HG03575 (cell line): ENCODE results near the gene PIK3CB.
A peak's percentile ranks its signal among the peaks of the same experiment; 100 is the strongest.
"Not testable (repeated sequence)": the region's sequence is repeated elsewhere in the genome, so short reads cannot be mapped to it uniquely, and the experiment has no call there.

Experiments
- ATAC-seq: cut with Tn5 transposase; IDR thresholded peaks from one replicate; pipeline ENCODE4 v1.9.1; 2021; ENCODE audit not compliant: unreplicated experiment, insufficient number of reproducible peaks, low FRiP score; ENCODE audit errors: extremely low read depth

PIK3CB gene

DNA sequence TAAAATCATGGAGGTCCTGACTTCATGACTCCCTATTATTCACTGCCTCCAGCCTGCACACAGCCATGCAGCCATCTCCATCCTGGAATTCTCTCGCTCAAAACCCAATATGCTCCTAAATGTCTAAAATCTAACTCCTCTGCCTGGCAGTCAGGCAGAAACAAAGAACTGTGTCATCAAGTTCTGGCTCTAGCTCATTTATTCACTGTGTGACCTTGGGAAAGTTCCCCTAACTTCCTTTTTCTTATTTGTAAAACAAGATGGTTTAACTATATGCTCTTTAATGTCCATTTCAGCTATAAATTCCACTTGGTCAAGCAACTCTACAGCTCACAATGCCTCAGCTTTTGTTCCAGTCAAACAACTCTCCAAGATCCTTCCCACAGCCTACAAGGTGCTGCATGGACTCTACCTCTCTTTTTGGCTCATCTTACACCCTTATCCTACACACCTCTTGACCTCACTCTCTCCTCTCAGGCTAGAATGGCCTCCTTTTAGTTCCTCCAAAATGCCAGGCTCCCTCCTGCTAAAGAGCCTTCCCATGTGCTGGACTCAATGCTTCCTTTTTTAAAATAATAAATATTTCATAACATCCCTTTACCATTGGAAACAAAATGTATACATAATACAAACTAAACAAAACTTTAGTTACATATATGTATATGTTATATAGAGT is 16.4 kb downstream of the PIK3CB start:
- no peak for ATAC-seq

DNA sequence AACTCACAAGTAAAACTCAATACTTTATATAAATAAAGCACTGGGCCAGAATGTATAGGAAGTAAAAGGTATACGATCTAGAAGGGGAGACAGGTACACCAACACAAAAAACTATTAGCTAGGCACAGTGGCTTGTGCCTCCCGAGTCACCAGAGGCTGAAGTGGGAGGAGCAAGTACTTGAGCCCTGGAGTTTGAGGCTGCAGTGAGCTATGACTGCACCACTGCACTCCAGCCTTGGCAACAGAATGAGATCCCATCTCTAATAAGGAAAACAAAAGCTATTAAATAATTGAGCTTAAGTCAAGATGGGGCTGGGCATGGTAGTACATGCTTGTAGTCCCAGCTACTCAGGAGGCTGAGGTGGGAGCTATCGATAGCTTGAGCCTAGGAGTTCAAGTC is 17.0 kb downstream of the PIK3CB start:
- ATAC-seq: no peak

DNA sequence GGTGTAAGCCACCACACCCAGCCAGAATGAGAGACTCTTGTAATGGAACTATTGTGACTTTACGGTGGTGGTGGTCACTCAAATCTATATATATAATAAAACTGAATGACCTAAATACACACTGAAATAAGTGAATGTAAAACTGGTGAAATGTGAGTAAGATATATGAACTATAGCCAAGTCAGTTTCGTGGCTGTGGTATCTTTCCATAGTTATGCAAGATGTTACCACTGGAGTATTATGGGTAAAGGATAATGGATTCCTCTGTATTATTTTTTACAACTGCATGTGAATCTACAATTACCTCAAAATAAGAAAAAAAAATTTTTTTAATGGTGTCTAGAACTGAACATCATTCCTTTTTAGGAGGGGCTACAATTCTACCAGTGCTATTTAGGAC is 21.9 kb downstream of the PIK3CB start:
- no peak for ATAC-seq

DNA sequence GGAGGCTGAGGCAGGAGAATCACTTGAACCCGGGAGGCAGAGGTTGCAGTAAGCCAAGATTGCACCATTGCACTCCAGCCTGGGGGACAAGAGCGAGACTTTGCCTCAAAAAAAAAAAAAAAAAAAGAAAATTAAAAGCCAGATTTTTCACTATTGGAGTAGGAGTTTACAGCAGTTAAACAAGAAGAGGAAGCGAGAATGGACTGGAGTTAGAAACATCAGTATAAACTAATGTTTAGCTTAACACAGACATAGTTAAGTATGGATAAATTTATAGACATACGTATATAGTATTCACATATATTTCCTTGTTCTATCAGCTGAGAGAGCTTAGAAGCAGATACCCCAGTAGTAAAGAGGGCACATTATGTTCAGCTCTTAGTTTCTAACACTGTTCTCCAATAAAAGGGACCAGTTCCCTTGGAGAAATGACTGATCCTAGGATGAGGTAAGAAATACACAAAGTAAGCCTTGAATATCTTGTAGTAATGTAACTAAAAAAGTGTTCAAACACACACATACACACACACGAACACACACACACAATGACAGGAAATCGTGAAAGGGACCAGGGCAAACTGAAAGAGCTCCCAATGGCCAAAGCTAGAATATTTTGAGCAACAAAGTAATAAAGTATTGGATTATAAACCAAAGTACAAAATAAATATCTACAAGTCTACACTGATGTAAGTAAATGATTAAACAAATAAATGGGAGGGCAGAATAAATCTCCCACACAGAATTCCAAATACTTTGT is 25.1 kb downstream of the PIK3CB start:
- no peak for ATAC-seq

DNA sequence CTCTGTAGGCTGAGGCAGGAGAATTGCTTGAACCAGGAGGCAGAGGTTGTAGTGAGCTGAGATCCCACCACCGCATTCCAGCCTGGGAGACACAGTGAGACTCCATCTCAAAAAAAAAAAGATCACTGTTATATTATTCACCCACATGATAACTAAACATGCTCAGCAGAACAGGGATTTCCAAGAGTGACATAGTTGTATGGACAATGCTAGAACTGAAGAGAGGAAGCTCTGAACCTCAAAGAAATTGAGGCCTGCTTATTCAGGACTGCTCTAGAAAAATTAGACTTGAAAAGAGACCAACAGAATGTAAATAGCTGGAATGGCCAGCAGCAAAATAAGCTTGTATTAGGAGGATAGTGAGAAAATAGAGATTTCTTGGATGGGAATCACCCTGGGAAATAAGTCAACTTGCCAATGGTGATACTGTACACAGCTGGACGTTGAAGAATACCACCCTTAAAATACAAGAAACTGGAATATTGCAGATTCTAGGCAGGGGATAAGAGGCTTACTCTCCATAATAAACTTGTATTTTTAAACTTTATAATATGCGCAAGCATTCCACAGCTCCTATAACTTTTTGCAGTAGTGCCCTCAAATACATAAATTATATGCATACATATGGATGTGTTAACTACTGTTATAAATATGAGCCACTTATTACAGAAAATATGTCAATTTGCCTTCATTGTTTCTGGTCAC is 28.2 kb downstream of the PIK3CB start:
- ATAC-seq: no peak

DNA sequence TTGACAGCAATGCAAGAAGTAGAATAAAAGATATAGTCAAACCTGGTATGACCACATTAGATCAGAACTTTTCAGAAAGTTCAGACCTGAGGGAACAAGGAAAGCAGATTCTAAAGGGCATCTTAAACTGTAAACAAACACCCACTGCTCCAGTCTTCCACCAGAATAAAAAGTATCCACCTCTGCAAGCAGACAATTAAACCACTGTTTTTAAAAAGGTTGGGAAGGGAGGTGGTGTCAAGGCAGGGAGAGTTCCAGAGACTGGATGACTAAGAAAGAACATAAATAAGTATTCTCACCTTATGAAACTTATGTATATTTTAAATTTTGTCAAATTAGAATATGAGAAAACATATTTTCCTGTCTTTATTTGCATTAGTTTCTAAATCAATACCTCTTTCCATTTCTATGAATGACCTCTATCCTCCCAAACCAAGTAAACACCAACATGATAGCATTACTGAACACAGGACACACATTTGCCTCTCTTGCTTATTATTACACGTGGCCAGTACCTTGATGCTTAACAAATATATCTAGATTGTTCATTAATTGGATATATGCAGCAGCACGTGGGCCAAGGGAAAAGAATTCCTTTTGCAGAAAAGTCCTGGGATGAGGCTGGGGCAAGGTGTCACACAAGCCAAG is 31.6 kb downstream of the PIK3CB start:
- no peak for ATAC-seq

DNA sequence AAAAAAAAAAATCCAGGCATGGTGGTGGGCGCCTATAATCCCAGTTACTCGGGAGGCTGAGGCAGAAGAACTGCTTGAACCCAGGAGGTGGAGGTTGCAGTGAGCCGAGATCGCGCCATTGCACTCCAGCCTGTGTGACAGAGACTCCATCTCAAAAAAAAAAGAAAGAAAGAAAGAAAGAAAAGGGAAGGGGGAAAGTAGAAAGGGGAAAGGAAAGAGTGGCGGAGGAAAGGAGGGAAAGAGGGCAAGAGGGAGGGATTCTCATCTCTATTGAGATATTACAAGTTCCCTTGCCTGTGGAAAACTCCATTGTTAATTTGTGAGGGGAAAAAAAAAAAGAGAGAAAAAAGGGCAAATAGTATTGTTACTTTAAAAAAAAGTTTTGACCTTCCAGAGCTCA is 32.5 kb downstream of the PIK3CB start:
- not testable (repeated sequence) for ATAC-seq

DNA sequence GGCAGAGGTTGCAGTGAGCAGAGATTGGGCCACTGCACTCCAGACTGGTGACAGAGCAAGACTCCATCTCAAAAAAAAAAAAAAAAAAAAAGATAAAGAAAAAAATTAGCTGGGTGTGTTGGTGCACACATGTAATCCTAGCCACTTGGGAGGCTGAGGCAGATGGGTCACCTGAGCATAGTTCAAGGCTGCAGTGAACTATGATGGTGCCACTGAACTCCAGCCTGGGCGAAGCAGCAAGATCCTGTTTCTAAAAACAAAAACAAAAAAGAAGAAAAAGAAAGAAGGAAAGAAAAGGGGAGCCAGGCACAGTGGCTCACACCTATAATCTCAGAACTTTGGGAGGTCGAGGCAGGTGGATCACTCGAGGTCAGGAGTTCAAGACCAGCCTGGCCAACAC is 32.9 kb downstream of the PIK3CB start:
- no peak for ATAC-seq

DNA sequence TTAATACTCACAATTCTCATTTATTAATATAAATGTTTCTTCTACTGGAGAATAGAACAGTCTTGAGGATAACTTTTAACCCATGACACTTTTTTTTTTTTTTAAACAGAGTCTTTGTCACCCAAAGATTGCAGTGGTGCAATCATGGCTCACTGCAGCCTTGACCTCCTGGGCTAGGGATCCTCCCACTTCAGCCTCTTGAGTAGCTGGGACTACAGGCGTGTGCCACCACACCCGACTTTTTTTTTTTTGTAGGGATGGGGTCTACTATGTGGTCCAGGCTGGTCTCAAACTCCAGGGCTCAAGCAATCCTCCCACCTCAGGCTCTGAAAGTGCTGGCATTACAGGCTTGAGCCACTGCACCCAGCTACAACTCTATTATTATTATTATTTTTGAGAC is 34.5 kb downstream of the PIK3CB start:
- no peak for ATAC-seq

DNA sequence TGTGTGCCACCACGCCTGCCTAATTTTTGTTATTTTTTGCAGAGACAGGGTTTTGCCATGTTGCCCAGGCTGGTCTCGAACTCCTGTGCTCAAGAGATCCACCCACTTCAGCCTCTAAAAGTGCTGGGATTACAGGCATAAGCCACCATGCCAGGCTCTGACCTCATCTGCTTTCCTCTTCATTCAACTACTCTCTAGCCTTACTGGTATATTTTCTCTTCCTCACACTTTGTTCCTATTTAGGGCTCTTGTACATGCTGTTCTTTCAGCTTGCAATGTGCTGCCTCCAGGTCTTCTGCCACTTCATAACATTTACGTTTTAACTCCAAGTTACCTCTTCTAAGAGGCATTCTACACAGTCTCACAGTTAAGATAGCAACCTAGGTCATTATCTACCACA is 34.9 kb downstream of the PIK3CB start:
- ATAC-seq: no peak

DNA sequence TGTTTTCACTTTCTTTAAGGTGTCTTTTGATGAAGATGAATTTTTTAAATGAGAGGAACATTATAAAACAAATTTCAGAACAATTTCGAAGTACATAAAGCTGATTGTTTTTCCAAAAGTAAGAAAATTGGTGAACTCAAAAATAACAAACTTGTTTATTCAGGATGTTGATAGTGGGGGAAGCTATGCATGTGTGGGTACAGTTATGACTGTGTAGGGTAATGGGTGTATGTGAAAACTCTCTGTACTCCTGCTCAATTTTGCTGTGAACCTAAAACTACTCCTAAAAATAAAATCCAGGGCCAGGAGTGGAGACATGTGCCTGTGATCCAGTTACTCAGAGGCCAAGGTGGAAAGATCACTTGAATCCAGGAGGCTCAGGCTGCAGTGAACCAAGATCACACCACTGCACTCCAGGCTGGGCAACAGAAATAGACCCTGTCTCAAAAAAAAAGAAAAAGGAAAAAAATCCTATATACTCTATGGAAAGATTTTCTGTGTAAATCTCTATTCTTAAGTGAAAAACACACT is 37.2 kb downstream of the PIK3CB start:
- no peak for ATAC-seq

DNA sequence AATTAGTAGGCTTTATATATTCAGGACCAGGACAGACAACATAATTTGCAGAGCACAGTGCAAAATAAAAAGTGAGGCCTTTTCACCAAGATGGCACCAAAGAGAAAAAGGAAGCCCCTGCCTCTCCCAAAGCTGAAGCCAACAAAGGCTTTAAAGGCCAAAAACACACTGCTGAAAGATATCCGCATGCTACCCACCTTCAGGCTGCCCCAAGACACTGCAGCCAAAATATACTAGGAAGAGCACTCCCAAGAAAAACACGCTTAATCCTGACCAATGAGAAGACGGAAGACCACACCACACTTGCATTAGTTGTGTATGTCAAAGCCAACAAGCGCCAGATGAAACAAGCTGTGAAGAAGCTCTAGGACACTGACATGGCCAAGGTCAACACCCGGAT is 38.0 kb downstream of the PIK3CB start:
- ATAC-seq: no peak

DNA sequence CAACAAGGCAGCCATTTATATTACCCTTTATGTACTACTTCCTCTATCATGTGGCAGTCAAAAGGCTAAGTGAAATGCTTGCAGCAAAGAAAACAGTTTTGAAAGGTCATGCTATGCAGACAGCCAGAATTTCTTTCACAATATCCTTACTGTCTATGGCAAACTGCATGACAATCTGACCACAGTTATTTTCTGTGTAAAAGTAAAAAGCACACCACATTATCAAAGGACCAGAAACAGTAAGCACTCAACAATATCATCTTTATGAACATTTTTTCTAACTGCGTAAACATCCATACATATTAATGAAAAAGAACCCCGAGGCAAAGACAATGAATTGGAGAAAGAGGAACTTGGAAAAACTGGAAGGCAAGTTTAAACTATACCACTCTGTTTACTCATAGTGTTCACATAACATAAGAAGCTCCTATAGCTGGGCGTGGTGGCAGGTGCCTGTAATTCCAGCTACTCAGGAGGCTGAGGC is 47.9 kb downstream of the PIK3CB start:
- ATAC-seq: no peak

DNA sequence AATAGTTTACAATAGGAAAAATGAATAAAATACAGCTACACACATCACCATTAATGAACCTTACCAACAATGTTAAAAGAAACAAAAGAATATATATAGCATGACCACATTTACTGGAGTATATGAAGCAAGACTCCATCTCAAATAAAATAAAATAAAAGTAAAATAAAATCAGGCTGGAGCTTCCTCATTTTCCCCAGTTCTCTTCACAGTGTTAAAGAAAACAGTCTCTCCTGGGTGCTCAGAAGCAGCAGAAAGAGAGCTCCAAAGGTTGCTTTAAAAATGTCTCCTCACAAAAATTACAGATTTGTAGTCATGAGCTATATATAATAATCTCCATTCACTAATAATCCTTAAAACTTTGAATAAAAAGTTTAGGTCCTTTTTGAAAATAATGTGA is 48.8 kb downstream of the PIK3CB start:
- no peak for ATAC-seq

DNA sequence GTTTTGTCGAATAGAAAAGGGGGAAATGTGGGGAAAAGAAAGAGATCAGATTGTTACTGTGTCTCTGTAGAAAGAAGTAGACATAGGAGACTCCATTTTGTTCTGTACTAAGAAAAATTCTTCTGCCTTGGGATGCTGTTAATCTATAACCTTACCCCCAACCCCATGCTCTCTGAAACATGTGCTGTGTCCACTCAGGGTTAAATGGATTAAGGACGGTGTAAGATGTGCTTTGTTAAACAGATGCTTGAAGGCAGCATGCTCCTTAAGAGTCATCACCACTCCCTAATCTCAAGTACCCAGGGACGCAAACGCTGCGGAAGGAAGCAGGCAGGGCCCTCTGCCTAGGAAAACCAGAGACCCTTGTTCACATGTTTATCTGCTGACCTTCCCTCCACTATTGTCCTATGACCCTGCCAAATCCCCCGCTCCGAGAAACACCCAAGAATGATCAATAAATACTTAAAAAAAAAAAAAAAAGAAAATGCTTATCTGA is 49.3 kb downstream of the PIK3CB start:
- ATAC-seq: not testable (repeated sequence)

DNA sequence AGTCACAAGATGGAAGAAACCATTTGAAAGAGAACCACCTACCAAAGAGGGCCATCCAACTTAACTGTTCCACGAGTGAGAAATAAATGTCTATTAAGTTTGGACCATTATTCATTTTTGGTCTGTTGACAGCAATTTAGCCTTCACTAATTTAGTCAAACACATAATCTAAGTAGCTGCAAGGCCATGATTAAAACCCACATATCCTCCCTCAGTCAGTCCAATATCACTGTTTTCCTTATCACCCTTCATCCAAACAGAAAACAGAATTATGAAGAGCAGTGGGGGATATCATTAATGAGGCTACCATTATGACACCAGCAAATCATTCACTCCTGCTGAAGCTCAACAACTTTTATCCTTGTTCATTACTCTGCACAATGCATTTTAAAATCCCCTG is 52.0 kb downstream of the PIK3CB start:
- ATAC-seq: no peak

DNA sequence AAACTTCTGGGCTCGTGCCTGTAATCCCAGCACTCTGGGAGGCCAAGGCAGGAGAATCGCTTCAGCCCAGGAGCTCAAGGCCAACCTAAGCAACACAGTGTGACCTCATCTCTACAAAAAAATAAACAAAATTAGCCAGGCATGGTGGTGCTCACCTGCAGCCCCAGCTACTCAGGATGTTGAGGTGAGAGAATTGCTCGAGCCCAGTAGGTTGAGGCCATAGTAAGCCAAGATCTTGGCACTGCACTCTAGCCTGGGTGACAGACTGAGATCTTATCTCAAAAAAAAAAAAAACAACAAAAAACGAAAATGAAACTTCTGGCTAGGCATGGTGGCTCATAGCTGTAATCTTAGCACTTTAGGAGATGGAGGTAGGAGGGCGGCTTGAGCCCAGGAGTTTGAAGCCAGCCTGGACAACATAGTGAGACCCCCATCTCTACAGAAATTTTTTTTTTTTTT is 53.7 kb downstream of the PIK3CB start:
- peak; percentile 60 for ATAC-seq

DNA sequence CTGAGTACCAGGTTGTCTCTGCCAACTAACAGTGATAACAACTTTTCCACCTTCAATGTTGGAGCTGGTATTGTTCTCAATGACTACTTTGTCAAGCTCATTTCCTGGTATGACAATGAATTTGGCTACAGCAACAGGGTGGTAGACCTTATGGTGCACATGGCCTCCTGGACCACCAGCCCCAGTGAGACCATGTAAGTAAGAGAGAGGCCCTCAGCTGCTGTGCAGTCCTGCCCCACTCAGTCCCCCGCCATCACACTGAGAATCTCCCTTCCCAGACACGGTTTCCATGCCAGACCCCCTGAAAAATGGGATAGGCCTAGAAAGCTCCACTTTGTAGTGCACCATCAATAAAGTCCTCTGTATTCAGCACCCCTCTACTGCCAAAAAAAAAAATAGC is 56.1 kb downstream of the PIK3CB start:
- no peak for ATAC-seq

DNA sequence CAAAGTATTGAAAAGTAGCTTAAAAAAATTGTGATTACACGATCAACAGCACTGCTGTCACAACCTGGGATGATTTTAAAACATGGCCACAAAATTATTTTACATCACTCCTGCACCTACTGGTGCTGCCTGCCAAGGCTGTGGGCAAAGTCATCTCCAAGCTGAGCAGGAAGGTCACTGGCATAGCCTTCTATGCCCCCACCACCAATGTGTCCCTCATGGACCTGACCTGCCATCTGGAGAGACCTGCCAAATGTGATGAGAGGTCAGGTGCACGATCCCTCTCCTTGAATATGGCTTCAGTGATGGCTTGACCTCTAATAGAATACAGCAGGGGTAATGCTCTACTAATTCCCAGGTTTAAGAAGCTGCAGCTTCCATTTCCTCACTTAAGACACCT is 57.8 kb downstream of the PIK3CB start:
- ATAC-seq: no peak
